ENCODE results near the gene TMED1. TPM values are rescaled to one million over a fixed set of nuclear protein-coding genes. Genes with fewer than 3 reads are reported as not detected.

TMED1 gene
- total and polyA plus RNA-seq, 2 donors (not counting 1 experiment from before 2014, with no cell fraction given): 40.1 to 42.3 TPM

DNA sequence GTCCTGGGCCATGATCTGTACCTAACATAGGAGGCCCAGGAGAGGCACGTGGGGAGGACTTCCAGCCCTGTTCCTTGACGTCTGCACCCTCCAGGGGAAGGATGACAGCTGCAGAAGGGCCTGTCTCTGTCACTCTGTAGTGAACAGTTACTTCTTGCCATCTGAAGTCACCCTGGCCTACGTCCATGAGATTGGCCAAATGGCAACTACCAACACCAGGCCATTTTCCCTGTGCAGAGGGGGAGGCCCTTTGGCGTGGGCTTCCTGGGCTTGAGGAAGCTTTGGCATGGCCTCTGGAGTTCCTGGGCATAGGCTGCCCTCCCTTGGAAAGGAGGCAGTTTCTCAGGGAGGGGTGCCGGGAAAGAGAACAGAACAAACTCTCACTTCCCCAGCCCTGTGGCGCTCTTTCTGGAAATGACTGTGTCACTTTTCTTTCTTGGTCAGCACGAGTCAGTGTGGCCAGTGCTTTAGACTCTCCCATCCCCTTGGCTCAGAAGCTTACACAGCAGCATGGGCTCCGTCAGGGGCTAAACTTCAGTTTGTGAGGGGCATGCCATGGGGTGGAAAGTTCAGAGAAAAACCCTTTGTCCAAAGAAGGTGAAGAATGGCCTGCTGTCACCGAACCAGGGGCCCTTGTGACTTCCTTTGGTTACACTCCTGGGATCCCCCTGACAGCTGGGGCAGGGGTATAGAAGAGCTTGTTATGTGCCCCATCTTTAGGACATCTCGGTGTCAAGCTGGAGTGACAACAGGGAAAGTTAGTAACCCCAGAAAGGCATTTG, 40.6 kb upstream of the TMED1 start:
- no peaks in the 10 kb centered on the region for H4K20me1 ChIP-seq (ENCODE audit: control insufficient read depth, extremely low read depth, insufficient read depth, low read length)
- peaks cover 5% of the 10 kb centered on the region for H3K4me1 ChIP-seq (ENCODE audit: control insufficient read depth, extremely low read depth, insufficient read depth, low read length)
- no peaks in the 10 kb centered on the region for H3K9me3 ChIP-seq (ENCODE audit: control insufficient read depth, insufficient read depth, low read depth, low read length)
- no peak overlapping the region for H2AFZ ChIP-seq (ENCODE audit: low read length)
- H3K27ac ChIP-seq (ENCODE audit: insufficient read depth, low read length): no peak overlapping the region
- no peak overlapping the region for H3K4me2 ChIP-seq (ENCODE audit: extremely low read depth, insufficient read depth, low read length)
- no peak for TF ChIP-seq EZH2 (IDR thresholded peaks at IDR 0.05; ENCODE audit: low read length, missing control alignments)
- TF ChIP-seq CTCF (conservative IDR thresholded peaks at IDR 0.05 in 1 of 2, IDR thresholded peaks at IDR 0.05 in 1 of 2; ENCODE audit: low read depth in 1 of 2, low read length in 2 of 2): no peak
- H3K27me3 ChIP-seq (ENCODE audit: control insufficient read depth, insufficient read depth, low read length): no peaks in the 10 kb centered on the region
- peaks cover 72% of the 10 kb centered on the region for H3K79me2 ChIP-seq (ENCODE audit: control insufficient read depth, insufficient read depth, low read length)
- no peak overlapping the region for H3K4me3 ChIP-seq (replicated peaks in 1 of 4; ENCODE audit: control extremely low read depth in 1 of 4, insufficient read depth in 1 of 4, low read depth in 3 of 4, low read length in 4 of 4)
- no peak for DNase-seq (ENCODE audit: low read depth in 2 of 2)
- H3K9ac ChIP-seq (ENCODE audit: insufficient read depth, low read length): no peak overlapping the region
- H3K36me3 ChIP-seq (ENCODE audit: control insufficient read depth, insufficient read depth, low read length): no peaks in the 10 kb centered on the region

- Histone ChIP-seq H3K27me3 (ENCODE audit: control insufficient read depth, insufficient read depth, low read length) (no peaks in the 10 kb centered on the region), H3K79me2 (ENCODE audit: control insufficient read depth, insufficient read depth, low read length) (peaks cover 51% of the 10 kb centered on the region), H3K4me1 (ENCODE audit: control insufficient read depth, extremely low read depth, insufficient read depth, low read length) (peaks cover 5% of the 10 kb centered on the region), H3K4me2 (ENCODE audit: extremely low read depth, insufficient read depth, low read length) (no peak overlapping the region), H3K9ac (ENCODE audit: insufficient read depth, low read length) (no peak overlapping the region), H2AFZ (ENCODE audit: low read length) (no peak overlapping the region), H3K4me3 (replicated peaks in 1 of 4; ENCODE audit: control extremely low read depth in 1 of 4, insufficient read depth in 1 of 4, low read depth in 3 of 4, low read length in 4 of 4) (no peak overlapping the region), H4K20me1 (ENCODE audit: control insufficient read depth, extremely low read depth, insufficient read depth, low read length) (no peaks in the 10 kb centered on the region), H3K9me3 (ENCODE audit: control insufficient read depth, insufficient read depth, low read depth, low read length) (no peaks in the 10 kb centered on the region), H3K27ac (ENCODE audit: insufficient read depth, low read length) (no peak overlapping the region), H3K36me3 (ENCODE audit: control insufficient read depth, insufficient read depth, low read length) (no peaks in the 10 kb centered on the region)
- TF ChIP-seq EZH2 (IDR thresholded peaks at IDR 0.05; ENCODE audit: low read length, missing control alignments) (no peak), CTCF (conservative IDR thresholded peaks at IDR 0.05 in 1 of 2, IDR thresholded peaks at IDR 0.05 in 1 of 2; ENCODE audit: low read depth in 1 of 2, low read length in 2 of 2) (no peak)
- no peak for DNase-seq (ENCODE audit: low read depth in 2 of 2)
These were observed 38.0 kb upstream of the TMED1 start for GRCh38 chr19:10874024-10874423.

DNA sequence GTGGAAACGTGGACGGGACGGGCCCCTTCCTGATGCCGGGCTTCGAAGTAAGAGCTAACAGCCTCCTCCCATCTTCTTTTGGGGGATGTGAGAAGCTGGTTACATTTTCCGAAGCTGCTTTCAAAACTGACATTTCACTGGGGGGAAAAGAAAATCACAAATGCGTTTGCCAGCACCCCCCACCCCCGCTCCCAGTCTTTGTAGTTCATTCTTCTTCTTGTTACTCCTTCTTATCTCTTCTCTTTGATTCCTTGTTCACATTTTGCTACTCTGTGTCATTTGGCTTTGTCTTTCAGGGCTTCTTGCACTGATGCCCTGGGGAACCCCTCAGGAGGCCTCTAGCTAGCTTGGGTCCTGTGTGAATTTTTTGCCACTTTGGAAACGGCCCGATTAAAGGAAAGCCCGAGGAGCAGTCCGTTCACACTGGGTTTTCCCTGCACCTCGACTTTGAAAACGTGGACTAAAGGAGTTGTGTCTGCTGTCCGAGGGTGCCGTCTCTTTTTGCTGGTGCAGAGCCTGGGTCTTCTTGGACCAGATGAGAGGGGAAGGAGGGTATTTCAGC, 36.6 kb upstream of the TMED1 start:
- Histone ChIP-seq H3K4me2 (ENCODE audit: extremely low read depth, insufficient read depth, low read length) (peak overlapping the region; percentile 93), H3K36me3 (ENCODE audit: control insufficient read depth, insufficient read depth, low read length) (no peaks in the 10 kb centered on the region), H3K9ac (ENCODE audit: insufficient read depth, low read length) (peak overlapping the region; percentile 84), H4K20me1 (ENCODE audit: control insufficient read depth, extremely low read depth, insufficient read depth, low read length) (no peaks in the 10 kb centered on the region), H2AFZ (ENCODE audit: low read length) (no peak overlapping the region), H3K79me2 (ENCODE audit: control insufficient read depth, insufficient read depth, low read length) (peaks cover 40% of the 10 kb centered on the region), H3K9me3 (ENCODE audit: control insufficient read depth, insufficient read depth, low read depth, low read length) (no peaks in the 10 kb centered on the region), H3K4me3 (replicated peaks in 1 of 4; ENCODE audit: control extremely low read depth in 1 of 4, insufficient read depth in 1 of 4, low read depth in 3 of 4, low read length in 4 of 4) (peak overlapping the region; percentile 72 to 83 (median 80)), H3K27me3 (ENCODE audit: control insufficient read depth, insufficient read depth, low read length) (no peaks in the 10 kb centered on the region), H3K27ac (ENCODE audit: insufficient read depth, low read length) (peak overlapping the region; percentile 57), H3K4me1 (ENCODE audit: control insufficient read depth, extremely low read depth, insufficient read depth, low read length) (peaks cover 5% of the 10 kb centered on the region)
- TF ChIP-seq CTCF (conservative IDR thresholded peaks at IDR 0.05 in 1 of 2, IDR thresholded peaks at IDR 0.05 in 1 of 2; ENCODE audit: low read depth in 1 of 2, low read length in 2 of 2): no peak
- TF ChIP-seq EZH2 (IDR thresholded peaks at IDR 0.05; ENCODE audit: low read length, missing control alignments): no peak
- DNase-seq (ENCODE audit: low read depth in 2 of 2): no peak
